GM20000 (cell line): ENCODE measurements around the gene USH2A.

ENCODE experiments used
- DNase-seq: peaks from one replicate; pipeline ENCODE4 v3.0.0; 2012; ENCODE audit warnings: low spot score
- CTCF ChIP-seq: IDR thresholded peaks from 2 replicates; pipeline ENCODE4 v1.5.1; 2012; ENCODE audit warnings: mild to moderate bottlenecking, control low read depth; ENCODE audit errors: extremely low read depth, missing control alignments

The USH2A gene

GRCh38 chr1:215720126-215720525, 703.1 kb downstream of the USH2A start:
- no peak for DNase-seq
- no peak for TF ChIP-seq CTCF

GRCh38 chr1:215719552-215719951, 703.7 kb downstream of the USH2A start:
- DNase-seq, result no peak

GRCh38 chr1:215718575-215719287, 704.5 kb downstream of the USH2A start:
- DNase-seq, result no peak
- no peak for TF ChIP-seq CTCF

More at GRCh38 chr1:215719552-215719951, 703.7 kb downstream of the USH2A start:
- no peak for TF ChIP-seq CTCF

GRCh38 chr1:215717677-215718426, 705.4 kb downstream of the USH2A start:
- DNase-seq, result no peak
- TF ChIP-seq CTCF, result no peak

GRCh38 chr1:215710899-215711225, 712.4 kb downstream of the USH2A start:
- DNase-seq, result no peak
- TF ChIP-seq CTCF, result no peak

GRCh38 chr1:215710036-215710898, 713.0 kb downstream of the USH2A start:
- peak; percentile 29 for DNase-seq
- TF ChIP-seq CTCF, result no peak
